Tibial nerve (tissue), 3 donors: ENCODE measurements around the gene AK8.

Experiments
- CTCF ChIP-seq, 5 experiments: fragments of 200-600 bp in 3 of 5; fragments of 450-650 bp in 2 of 5; sonication (generic) in 3 of 5; IDR thresholded peaks; one replicate each; pipeline ENCODE4 v1.5.1; 2016 to 2019; ENCODE audit warnings: antibody characterized with exemption in 5 of 5, mild to moderate bottlenecking in 3 of 5, moderate library complexity in 2 of 5
- POLR2A ChIP-seq, 2 donors: fragments of 450-650 bp; IDR thresholded peaks; one replicate each; pipeline ENCODE4 v1.6.1; 2017; ENCODE audit warnings: antibody characterized with exemption in 2 of 2, mild to moderate bottlenecking in 2 of 2, moderate library complexity in 2 of 2

GRCh38 chr9:132837501-132838286 is 40.4 kb downstream of the AK8 start:
- no peak for TF ChIP-seq CTCF (IDR thresholded peaks at IDR 0.05)
- no peak for TF ChIP-seq POLR2A (IDR thresholded peaks at IDR 0.05)
